Colon (tissue), 2 donors: Measurements from ENCODE around the gene PARD3.
A peak's percentile ranks its signal among the peaks of the same experiment; 100 is the strongest.

ENCODE experiments used
- FAIRE-seq: peaks from 2 replicates; lab custom pipeline; 2012; peaks lifted over from hg19 to GRCh38; lab: Jason Lieb, UNC
- donor health status: control.
- donor health status: control.

The PARD3 gene

DNA sequence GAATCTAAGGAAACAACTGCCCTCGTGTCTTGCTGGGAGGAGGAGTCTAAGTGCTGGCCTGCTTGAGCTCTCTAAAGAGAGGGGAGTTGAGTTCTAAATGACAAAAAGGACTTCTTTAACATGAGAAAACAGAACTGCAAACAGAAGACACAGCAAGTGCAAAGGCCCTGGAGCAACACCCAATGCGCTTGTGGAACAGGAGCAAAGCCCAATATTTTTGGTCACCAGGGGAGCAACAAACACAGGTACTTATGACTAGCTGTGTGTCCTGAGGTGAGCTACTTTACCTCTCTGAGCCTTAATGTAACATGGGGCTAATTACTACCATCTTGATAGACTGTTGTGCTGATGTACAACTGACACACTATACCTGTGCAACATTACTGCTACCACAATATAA, 634.3 kb downstream of the PARD3 start:
- no peak for FAIRE-seq

DNA sequence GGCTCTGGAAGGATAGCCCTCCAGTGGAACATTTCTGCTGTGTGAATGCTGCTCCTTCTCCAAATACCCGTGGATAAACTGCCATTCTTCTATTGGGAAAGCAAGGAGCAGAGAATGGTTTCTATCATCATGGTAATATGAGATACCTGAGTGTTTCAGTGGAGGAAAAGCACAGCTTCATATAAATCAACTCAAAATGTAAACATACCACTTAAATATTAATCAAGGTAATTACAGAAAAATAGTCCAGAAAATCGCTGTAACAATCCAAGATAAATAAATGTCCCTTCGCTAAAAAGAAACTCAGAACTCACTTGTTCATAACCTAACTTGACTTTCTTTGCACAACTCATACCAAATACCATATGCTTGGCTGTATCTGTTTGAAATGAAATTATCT, 635.8 kb downstream of the PARD3 start:
- FAIRE-seq, result no peak

DNA sequence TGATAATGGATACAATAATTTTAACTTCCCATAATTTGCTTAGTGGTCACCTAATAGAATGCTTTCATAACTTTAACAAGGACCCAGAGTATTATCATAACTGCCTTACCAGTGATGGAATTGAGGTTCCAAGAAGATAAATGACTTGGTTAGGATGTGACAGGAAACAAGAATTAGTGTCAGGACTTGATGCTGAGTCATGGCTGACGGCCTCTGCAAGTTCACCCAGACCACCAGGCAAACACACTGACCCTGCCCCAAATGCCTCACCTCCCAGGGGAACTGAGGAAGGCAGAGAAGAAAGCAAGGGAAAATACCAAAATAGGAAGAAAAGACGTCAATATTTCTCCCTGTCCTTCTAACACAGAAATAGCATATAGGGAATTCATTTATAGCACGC, 636.3 kb downstream of the PARD3 start:
- no peak for FAIRE-seq

DNA sequence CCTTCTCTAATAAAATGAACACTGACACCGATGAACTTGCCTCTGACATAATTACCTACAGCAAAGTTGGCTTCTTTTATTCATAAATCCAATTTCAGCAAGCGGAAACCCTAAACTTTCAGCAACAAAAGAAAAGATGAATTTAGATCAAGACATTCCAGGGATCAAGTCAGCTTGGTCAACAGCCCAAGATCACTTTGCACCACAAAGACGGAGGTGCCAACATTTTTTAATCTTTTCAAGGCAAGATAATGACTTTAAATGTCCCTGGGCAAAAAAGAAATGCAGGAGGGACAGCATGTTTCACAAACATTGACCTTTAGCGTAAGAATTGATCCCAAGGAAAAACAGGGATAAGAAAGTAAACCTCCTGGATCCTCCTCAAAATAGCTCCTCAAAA, 636.9 kb downstream of the PARD3 start:
- no peak for FAIRE-seq

DNA sequence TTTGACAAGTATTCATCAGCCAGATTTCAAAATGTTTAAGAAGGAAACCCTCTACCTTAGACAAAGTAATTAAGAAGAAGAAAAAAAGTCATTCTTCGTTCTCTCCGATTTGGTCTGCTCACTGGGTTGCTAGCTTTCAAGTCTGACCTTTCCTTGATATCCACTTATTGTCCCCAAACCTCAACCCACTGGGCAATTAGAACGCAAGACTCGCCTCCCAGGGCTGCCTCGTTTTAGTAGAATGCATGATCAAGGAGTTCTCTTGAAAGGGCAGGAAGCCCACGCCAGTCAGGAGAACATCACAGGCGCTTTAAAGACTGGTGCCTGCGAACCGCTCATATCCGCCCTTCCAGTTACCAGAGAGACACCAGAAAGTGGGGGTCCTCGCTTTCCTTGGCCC, 637.7 kb downstream of the PARD3 start:
- FAIRE-seq, result no peak

DNA sequence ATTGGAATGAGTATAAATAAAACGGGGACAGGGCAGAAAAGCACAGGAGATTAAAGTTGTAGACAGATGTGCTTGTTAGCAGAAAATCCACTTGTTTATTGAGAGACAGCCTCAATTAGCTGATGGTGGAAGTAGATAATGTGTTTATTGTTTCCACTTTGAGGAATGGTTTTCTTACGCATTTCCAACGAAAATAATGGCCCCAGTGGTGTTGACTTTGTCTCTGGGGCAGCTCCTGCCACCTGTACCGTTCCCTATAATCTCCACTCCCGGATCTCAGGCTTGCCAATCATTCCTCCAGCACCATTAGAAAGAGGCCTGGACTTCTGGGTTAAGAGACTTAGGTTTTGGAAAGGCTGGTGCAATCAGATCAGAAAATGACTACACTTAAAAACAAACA, 638.7 kb downstream of the PARD3 start:
- FAIRE-seq, result no peak

DNA sequence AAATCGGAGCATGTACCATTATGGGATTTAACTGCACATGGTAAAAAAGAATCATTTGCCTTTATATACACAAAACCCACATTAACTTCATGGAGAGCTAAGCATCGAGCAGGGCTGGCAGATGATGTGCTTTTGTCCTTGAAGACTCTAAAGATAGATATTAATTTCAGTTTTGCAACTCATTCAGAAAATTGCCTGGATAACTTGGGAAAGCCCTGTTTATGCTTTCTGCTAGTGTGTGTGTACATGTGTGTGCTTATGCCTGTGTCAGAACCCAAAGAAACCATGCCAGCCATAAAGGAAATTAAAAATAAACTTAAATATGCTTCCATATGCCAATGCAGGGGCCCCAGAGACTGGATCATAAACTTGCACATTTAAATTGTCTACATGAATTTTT, 640.0 kb downstream of the PARD3 start:
- no peak for FAIRE-seq

DNA sequence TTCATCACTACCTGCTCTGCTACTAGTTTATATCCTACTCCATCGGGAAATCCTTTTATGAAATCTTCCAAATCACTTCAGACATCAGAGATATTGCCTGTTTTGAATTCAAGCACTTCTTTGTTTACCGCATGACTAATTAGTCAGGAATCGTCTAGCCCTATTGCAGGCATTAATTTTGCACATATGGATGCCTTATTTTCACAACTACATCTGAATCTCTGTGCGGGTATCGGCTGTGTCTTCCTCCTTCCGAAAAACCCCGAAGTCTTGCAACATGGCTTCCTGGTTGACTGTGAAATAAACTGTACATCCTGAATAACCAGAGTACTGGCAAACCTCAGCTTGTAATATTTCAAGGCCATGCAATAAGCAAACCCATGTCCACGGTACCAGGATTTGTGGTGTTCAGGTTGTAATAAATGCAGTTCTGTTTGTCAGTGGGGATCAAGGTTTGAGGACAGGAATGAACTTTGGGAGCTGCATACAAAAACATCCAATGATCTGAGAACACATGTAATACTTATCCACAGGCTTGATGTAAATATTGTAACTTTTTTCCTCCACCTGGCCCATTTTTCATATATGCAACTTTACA, 642.1 kb downstream of the PARD3 start:
- FAIRE-seq, result no peak

DNA sequence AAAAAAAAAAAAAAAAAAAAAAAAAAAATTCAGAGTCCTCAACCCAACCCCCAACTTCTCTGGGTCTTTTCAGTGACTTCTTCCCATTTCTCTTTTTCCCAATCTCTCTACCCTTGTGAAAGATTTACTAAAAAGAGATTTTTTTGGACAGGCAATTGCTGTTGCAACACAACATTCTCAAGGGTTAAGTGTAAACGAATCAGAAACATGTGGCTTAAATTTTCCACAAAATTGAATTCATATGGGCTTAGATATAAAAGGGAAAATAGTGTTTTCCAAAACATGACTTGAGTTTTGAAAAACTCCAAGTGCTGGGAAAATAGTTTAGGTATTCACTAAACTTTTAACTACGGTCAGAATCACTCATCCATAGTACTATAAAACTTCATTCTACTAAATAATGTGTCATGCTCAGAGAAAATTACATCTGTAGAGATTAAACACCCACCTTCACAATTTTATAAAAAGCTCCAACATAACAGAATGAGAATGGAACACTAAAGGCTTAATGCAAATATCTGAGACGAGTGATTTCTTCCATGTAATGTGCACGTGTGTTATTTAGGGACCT, 643.1 kb downstream of the PARD3 start:
- FAIRE-seq, result no peak

DNA sequence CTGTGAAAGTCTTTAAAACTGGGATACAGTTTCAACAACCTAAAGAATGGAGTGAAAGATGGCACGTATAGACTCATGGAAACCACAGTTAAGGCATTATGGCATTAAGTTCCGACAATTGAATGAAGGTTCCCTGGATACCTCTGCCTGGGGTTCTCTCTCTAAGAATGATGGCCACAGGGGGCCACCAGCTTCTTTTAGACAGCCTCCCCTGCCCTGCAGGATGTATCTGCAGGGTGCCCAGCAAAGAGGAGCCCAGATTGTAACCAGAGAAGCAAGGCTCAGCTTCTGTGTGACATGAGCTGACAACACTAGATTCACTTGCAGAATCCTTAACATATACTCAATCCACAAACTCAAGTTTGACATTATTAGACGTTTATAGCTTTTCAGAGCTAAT, 645.4 kb downstream of the PARD3 start:
- FAIRE-seq, result no peak

DNA sequence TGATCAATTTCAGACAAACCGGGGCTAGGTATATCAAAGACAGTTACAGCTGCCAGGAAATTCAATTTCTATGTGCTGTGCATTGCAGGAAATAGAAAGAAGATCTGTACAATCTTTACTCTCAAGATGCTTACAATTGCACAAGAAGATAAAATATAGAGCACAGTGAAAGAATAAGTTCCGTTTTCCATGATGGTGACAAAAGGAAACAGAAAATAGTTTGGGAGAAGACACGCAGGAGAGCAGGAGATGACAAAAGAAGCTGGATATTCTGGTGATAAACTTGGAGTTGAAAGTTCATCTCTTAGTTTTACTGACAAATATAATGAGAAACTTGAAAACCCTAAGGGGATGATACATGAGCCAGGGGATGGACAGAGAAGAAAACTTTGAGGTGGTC, 646.0 kb downstream of the PARD3 start:
- FAIRE-seq, result no peak

DNA sequence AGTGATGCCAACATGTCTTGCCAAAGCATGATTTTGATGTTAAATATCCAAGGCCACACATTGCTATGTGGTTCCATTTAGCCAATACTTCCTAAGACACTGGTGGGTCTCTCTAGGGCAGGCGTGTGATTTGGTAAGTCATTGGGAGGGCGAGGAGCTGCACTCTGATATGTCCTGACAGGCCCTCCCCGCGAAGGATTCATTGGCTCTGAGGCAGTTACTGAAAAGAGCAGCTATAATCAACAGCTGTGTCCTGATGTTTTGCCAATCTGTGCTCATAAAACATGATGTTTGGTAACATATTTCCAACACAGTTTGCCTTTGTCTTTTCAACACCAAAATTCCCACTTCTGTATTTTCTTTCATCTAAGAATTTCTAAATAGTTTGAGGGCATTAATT, 646.7 kb downstream of the PARD3 start:
- FAIRE-seq, result no peak

DNA sequence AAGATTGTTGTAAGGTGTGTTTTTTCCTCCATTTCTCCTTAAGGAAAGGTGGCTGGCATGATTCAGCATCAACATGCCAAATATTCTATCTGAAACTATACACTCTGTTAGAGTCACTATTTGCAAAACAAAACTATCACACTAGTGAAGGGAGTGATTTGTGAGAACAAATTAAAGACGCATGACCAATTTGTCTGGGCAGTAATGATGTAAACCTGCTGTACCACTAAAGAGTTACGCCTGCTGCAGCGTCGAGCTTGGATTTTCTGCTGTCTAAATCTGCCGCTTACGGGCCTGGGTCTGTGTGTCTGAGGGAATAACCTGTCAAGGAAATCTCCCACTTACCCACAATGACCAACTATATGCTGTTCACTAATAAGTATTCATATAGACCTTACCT, 648.3 kb downstream of the PARD3 start:
- FAIRE-seq, result no peak

DNA sequence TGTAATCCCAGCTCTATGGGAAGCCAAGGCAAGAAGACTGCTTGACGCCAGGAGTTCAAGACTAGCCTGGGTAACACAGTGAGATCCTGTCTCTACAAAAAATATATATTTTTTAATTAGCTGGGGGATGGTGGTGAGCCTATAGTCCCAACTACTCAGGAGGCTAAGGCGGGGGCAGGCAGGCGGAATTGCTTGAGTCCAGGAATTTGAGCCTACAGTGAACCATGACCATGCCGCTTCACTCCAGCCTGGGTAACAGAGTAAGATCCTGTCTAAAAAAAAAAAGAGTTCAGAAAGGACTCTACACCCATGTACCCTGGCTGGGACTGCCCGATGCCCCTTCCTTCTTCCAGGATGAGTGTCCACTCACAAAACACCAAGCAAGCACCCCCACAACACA, 648.7 kb downstream of the PARD3 start:
- FAIRE-seq, result no peak

DNA sequence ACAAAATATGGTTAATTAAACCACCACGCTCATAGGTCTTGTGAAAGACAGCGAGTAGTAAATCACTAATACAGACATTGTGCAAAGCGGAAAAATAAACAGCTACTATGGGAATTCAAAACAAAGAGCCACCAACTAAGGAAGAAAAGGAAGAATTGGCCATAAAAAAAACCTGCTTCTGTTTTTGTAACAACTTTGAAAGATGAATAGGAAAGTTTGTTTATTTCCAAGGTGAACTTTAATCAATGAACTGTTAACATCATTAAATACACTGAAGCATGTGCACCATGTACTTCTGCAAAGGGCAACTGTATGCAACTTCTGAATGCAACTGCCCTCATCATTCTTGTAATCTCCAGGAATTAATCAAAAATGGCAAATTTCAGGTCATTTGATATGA, 651.1 kb downstream of the PARD3 start:
- peak; percentile 5 for FAIRE-seq

DNA sequence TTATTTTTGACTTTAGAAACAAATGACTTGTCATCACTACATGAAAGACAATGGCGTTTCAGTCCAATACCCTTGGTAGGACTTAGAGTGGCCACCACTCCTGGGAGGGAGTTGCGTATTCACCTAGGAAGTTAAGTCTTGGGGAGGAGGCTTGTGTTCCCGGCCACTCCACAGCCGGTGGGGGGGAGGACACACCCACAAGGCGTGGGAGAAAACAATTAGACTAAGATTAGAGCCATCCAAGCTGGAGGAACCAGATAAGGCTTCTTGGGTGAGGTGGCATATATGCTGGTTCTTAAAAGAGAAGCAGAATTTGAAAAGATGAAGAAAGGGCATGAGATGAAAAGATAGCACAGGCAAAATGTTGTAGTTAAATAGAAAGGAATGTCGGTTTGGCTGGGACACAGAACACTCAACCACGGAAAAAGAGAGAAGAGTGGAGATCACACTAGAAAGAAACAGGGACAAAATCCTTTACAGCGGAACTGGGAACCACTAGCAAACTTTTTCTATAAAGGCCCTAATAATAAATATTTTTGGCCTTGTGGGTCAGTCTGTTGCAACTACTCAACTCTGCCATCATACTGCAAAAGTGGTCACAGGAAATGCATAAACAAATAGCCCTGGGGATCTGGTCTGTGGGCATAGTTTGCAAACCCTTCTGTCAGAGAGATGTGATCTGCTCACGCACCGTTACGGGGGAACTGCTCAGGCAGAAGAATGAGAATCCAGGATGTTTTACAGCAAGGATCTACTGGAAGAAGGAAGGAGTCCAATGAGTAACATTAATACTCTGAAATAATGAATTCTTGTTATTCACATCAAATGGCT, 651.8 kb downstream of the PARD3 start:
- no peak for FAIRE-seq

DNA sequence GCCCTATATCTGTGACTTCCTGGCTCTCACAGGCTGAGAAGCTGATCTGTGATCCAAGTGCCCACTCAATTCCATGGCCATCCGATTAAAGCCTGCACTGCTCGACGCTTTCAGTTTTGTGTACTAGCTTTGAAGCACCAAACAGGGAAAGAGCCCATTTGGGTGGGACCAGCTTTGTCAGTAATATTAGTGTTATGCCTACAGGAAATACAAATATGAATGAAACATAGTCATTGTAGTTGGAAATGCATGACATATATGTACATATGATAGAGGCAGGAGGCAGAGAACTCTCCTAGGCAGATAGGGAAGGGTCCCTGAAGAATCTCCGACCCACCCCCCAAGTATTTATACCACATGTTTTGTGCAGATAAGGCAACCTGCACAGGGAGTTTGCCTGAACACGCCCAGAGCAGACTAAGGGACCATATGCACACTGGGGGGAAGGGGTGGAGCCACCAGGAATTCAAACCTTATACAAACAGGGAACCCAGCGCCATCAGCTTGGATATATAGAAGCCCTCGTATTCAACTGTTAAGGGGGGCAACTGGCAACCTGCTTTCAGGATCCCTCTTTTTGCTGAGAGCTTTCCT, 653.2 kb downstream of the PARD3 start:
- FAIRE-seq, result no peak

DNA sequence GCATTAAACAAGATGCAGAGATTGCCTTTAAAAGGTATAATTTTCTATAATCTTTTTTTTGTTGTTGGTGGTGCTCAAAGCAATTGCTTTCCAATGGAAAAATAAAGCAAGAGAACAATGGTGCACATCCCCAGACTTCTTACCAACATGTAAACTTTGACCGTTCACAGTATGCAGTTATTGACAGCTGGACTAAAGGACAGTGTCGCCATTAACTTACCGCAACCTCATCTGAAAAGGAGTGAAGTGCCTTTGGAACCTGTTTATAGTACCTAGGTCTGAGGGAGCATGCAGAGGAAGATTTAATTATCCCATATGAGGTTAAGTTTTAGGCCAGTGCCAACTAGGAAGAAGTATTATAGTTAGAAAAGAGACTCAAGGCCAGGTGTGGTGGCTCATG, 654.5 kb downstream of the PARD3 start:
- no peak for FAIRE-seq

DNA sequence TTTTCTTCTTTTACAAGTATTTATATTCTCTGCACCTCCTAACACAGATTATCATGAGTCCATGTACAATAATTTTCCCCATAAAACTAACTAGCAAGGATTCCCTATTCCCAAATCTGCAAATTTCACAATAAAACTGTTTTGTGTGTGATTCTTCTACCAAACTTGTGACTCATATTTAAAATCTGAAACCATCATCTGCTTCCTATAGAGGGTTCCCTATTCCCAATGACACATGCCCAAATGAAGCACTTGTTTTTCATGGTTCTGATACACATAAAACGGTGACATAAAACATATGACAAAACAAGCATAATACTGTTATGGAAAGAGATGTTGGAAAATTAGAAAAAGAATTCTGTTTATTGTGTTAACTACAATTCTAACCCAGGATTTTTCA, 657.6 kb downstream of the PARD3 start:
- no peak for FAIRE-seq

DNA sequence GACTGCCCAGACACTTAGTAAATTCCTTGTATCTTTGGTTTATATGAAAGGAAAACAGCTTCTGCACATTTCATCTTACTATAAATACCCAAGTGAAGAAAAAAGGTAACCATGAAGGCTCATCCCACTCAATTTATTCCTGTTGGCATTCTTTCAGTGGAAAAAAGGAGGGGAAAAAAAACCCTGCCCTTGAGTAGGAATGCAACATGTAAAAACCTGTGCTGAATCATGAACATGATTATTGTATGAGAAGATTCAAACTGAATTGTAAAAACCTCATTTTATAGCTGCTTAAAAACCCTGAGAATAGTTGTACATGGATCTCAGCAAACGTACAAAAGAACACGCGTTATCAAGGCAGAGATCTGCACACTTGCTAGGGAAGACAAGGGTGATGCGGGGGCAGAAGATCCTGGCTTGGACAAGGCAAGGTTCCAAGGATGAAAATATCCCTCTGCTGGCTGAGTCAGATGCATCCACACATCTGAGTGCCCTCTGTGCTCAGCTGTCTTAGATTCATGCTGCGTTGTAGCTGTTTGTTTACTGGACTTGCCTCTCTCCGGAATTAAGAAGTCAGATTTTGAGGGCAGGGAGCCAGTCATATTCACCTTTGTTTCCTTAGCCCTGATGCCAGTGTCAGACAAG, 658.2 kb downstream of the PARD3 start:
- FAIRE-seq, result no peak

DNA sequence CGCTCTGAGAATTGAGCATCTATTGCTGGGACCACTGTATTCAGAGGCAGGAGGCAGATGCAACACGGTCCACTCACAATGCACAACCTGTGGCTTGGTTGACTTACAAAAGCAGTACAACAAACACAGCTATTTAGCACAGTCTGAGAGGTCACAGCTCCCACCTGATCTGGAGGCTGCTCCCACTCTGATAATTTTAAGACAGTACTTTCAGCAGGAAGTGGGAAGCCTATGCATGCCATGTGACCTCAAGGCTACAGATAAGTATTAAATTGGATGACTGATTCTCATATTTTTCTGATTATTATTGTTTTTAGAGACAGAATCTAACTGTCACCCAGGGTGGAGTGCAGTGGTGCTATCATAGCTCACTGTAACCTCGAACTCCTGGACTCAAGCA, 659.3 kb downstream of the PARD3 start:
- FAIRE-seq, result no peak

DNA sequence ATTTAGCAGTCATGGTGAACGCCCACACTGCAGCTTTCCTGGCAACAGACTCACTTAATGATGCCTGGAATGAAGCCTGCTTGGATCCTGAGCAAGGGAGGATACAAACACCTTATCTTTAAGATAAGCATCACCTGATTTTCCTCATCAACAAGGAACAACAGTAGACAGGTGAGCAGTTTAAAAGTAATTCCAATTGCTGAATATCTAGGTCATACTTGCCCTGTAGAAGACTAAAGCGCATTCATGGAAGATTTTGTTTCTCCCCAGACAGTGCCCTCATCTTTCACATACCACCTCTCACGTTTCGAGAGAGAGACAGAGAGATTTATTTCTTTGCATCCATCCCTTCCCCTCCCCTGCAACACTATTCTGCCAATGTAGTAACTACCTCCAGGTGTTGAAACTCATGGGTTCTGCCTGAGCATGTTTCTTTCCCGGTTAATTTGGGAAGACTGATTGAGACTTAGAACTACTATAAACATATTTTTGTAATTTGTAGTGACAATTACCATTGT, 660.7 kb downstream of the PARD3 start:
- no peak for FAIRE-seq
